SK-N-MC (cell line): ENCODE results near the gene NCOA4.
A peak's percentile ranks its signal among the peaks of the same experiment; 100 is the strongest.

Experiments used
- DNase-seq: peaks from one replicate; pipeline ENCODE4 v3.0.0-alpha.2; 2011; ENCODE audit warnings: low read depth, low spot score
- H3K27ac ChIP-seq: fragments of 200-600 bp; sonication (generic); 2 replicates; pipeline ENCODE4 v1.5.1; 2016; ENCODE audit warnings: mixed run types
- H3K36me3 ChIP-seq: fragments of 200-600 bp; sonication (generic); 2 replicates; pipeline ENCODE4 v1.6.1; 2017; ENCODE audit warnings: antibody characterized with exemption, low read length, mixed read lengths; ENCODE audit not compliant: insufficient read depth
- H3K4me3 ChIP-seq: fragments of 200-600 bp; sonication (generic); 2 replicates; pipeline ENCODE4 v1.5.1; 2016
- H3K9ac ChIP-seq: fragments of 200-600 bp; sonication (generic); 2 replicates; pipeline ENCODE4 v1.8.0; 2017; ENCODE audit warnings: mixed run types, mixed read lengths; ENCODE audit not compliant: insufficient read length
- H3K9me3 ChIP-seq: fragments of 200-600 bp; sonication (generic); 2 replicates; pipeline ENCODE4 v1.6.1; 2017; ENCODE audit warnings: low read depth, mild to moderate bottlenecking, antibody characterized with exemption, low read length, moderate library complexity, mixed read lengths
- EZH2 ChIP-seq: fragments of 200-600 bp; sonication (generic); IDR thresholded peaks from one replicate; pipeline ENCODE4 v1.6.1; 2017; ENCODE audit warnings: antibody characterized with exemption
- FOXP2 ChIP-seq: optimal IDR thresholded peaks from 2 replicates; pipeline ENCODE3; 2011; ENCODE audit warnings: mild to moderate bottlenecking, moderate library complexity; ENCODE audit not compliant: insufficient read depth; ENCODE audit errors: extremely low read length, control extremely low read depth
- POLR2AphosphoS5 ChIP-seq: IDR thresholded peaks from 2 replicates; pipeline ENCODE4 v1.6.1; 2012; ENCODE audit warnings: mild to moderate bottlenecking, low read depth, low read length, borderline replicate concordance

Gene NCOA4

DNA sequence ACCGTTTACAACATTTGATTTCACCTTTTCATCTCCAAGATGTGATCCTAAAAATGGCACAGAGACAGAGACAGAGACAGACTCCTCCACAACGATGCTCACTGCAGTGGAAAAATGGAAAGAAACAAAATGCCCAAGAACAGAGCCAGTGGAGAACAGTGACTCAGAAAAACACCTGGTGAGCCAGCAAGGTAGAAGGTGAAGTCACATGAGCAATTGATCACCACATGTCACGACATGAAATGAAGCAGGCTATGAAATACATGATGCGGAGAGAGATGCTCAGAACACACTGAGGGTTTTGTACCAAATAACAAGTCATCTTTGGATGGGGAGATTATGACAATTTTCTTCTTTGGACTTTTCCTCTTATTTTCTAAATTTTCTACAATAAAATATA is 12.1 kb upstream of the NCOA4 start:
- H3K9me3 ChIP-seq = no peaks in the 10 kb centered on the region
- H3K27ac ChIP-seq = no peak overlapping the region
- no peak overlapping the region for H3K4me3 ChIP-seq
- no peak overlapping the region for H3K9ac ChIP-seq
- DNase-seq = no peak
- TF ChIP-seq EZH2 = no peak
- no peak for TF ChIP-seq POLR2AphosphoS5
- TF ChIP-seq FOXP2 = no peak
- H3K36me3 ChIP-seq = no peaks in the 10 kb centered on the region

DNA sequence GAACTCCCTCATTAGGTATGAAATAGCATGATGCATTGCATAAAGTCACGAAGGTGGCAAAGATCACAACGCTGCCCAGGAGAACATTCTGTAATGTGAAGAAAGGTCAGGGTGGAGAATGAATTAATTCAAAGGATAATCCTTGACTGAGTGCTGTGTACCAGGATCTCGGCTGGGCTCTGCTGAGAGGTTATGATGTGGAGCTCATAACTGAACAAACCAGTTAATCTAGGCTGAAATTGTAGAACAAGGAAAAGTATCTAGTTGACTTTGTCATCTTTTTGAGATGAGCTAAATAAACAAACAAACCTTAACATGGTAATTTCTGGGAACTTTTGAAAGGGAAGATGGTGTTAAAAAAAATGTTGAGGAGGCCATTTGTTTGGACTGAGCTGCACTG is 9.6 kb upstream of the NCOA4 start:
- Histone ChIP-seq H3K4me3 (no peak overlapping the region), H3K9me3 (no peaks in the 10 kb centered on the region), H3K36me3 (no peaks in the 10 kb centered on the region), H3K27ac (no peak overlapping the region), H3K9ac (no peak overlapping the region)
- TF ChIP-seq FOXP2 (no peak), POLR2AphosphoS5 (no peak), EZH2 (no peak)
- no peak for DNase-seq

DNA sequence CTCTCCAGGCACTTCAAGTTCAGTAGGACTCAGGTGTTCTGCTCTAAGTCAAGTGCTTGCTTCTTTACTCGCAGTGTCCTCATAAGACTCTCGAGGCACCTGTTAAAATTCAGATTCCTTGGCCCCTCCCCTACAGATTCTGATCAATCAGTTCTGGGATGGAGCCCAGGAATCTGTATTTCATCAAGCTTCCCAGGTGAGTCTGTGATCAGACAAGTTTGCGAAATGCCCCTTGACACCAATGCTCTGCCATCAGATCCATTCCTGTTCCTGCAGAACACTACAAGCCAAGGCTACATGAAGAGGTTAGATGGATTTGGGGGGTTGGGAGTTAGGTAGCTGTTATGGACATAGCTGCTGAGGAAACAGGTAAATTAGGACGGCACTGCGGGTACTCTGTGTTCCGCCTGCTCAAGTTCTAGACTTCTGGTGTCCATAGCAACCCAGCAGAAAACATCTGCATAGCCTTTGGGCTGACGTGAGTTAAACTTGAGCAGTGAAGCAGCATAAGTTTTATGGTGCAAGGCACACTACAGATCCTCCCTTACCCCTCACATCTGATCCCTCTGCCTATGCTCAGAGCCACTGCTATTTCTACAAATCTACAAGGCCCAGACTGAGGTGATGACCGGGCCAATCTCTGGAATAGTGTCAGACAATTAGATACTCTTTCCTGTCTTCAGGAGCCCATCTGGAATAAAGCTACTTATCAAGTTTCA is 6.8 kb upstream of the NCOA4 start:
- DNase-seq = no peak
- no peak for TF ChIP-seq EZH2
- TF ChIP-seq POLR2AphosphoS5 = no peak
- TF ChIP-seq FOXP2 = no peak
- H3K9me3 ChIP-seq = no peaks in the 10 kb centered on the region
- H3K27ac ChIP-seq = no peak overlapping the region
- no peak overlapping the region for H3K4me3 ChIP-seq
- no peaks in the 10 kb centered on the region for H3K36me3 ChIP-seq
- no peak overlapping the region for H3K9ac ChIP-seq

DNA sequence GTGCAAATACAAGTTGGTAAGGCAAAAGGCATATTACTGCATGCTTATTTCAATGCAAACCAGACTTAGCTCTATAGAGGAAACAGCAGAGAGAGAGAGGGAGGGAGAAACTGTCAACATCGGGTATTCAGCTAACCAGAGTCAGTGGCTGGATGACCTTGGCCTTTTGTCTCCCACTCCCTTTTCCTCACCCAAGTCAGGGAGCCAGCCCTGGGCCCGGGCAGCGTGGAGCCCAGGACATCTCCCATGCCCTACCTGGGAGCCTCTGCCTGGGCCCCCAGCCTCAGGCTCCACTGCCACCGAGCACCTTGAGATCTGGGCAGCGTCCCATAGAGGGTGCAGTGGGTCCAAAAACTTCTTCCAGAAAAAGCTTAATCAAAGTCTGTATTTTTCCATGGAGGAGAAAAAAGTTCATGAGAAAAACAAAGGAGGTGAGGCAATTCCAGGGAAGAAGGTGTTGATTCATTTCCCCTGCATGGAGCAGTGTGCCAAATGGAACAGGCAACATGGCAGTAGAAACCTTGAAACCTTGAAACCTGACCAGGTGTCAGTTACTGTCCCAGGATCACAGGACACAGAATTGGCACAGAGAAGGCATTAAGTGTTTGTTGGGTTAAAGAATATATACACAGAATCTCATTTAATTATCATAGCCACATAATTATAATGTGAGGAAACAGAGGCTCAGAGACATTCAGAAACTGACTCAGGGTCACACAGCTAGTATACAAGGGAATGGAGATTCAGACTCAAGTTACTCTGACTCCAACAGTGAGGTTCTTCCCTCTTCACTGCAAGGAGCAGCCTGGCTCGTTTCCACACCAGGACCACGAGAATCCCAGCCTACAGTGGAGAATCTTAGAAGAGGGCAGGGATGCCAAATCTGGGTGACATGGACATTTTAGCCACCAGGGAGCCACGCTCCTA is 5.8 kb upstream of the NCOA4 start:
- no peak for TF ChIP-seq POLR2AphosphoS5
- no peak for TF ChIP-seq EZH2
- no peak for TF ChIP-seq FOXP2
- DNase-seq = no peak
- Histone ChIP-seq H3K4me3 (no peak overlapping the region), H3K9me3 (no peaks in the 10 kb centered on the region), H3K27ac (no peak overlapping the region), H3K36me3 (no peaks in the 10 kb centered on the region), H3K9ac (no peak overlapping the region)

DNA sequence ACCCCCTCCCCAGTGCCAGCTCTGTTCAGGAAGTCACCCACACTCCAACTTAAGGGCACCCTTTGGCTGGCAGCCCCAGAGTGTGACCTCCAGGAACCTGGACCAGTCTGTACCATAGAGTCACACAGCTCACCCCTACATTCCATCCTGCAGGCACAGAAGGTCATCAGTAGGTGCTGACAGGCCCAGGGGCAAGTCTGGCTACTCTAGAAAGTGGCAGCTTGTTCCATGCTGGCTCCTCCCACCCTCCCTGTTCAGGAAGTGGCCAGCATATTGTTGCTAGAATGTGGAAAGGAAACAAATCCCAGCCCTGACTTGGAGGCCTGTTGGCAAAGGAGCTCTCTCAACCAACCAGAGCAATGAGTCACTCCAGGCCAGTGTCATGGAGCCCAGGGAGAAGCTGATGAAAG is 3.2 kb upstream of the NCOA4 start:
- no peak overlapping the region for H3K27ac ChIP-seq
- no peaks in the 10 kb centered on the region for H3K9me3 ChIP-seq
- H3K9ac ChIP-seq = no peak overlapping the region
- H3K4me3 ChIP-seq = no peak overlapping the region
- no peaks in the 10 kb centered on the region for H3K36me3 ChIP-seq
- DNase-seq = no peak
- TF ChIP-seq EZH2 (no peak), FOXP2 (no peak), POLR2AphosphoS5 (no peak)

DNA sequence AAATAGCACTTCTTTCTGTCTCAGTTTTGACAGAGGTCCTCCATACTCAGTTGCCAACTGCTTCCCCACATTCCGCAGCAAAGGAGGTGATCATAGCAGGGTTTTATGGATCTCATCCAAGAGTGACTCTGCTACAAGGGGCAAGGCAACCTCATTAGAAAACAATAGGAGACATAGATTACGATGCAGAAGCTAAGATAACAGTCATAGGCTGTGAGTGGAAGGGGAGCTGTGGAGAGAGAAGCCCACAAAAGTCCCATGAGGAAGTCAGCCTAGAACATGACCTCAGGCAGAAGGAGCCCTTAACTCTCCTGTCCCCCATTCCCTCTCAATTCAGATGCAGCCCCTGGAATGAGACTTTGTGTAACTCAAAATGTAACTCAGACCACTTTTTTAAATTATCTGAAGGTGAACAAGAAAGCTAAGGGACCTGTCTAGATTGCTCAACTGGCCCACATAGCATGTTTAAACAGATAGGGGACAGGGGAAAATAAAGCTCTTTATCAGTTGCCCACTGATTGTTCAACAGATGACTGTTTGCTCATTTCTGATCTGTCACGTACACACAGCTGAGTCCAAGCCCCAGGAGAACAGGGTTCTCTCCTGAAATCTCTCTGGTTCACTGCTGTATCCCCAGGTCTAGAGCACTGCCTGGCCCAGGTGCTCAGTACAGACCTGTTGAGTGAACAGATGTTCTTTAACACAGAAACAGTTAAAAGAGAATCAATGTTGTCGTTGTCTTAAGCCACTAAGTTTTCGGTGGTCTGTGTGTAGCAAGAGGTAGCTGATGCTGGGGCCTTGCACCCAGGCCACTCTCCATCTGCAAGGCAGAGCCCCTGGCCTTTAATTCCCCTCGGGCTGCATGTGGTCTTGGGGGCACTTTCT is 1.5 kb upstream of the NCOA4 start:
- no peaks in the 10 kb centered on the region for H3K9me3 ChIP-seq
- DNase-seq = no peak
- TF ChIP-seq FOXP2 = no peak
- TF ChIP-seq EZH2 = no peak
- TF ChIP-seq POLR2AphosphoS5 = no peak

DNA sequence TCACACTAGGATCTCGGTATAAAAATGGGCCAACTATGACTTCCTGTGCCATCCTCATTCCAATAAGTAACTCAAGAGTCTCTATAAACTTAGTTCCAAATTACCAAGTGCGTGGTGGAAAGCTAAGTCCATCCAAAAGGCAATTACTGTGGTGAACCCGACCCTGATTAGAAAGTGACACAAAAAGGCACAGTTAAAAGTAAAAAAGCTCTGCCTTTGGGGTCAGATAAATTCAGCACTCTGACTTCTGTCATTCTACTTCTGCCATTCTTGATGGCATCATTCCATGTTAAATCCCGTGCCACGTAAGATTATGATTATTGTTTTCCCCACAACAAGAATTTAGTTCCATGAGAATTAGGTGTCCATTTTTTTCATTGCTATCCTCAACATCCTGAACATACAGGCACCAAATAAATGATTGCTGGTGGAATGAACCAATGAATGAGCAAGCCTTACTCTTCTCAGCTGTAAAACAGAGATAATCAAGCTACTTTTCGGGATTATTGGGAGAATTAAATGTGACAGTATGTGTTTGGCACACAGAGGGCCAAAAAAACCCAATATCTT is 877 bp downstream of the NCOA4 start:
- Histone ChIP-seq H3K9me3 (no peaks in the 10 kb centered on the region), H3K4me3 (peak overlapping the region; percentile 81), H3K36me3 (no peaks in the 10 kb centered on the region), H3K9ac (peak overlapping the region; percentile 89), H3K27ac (peak overlapping the region; percentile 54; the same call in 1 of the 2 replicates)
- TF ChIP-seq EZH2 = no peak
- TF ChIP-seq FOXP2 = no peak
- TF ChIP-seq POLR2AphosphoS5 = no peak
- no peak for DNase-seq

More for the DNA sequence above, 1.5 kb upstream of the NCOA4 start:
- H3K9ac ChIP-seq = no peak overlapping the region
- H3K27ac ChIP-seq = no peak overlapping the region
- H3K4me3 ChIP-seq = no peak overlapping the region
- H3K36me3 ChIP-seq = no peaks in the 10 kb centered on the region
